ENCODE measurements around the gene TBCD. TPM values are rescaled to one million over a fixed set of nuclear protein-coding genes. Genes with fewer than 3 reads are reported as not detected.

The TBCD gene
- total RNA-seq, 1 donor from 2014 or later, result 49.9 TPM

GRCh38 chr17:82871776-82872561 is 120.1 kb downstream of the TBCD start:
- CTCF ChIA-PET, result interaction anchor here (1.0 to 2.4 kb wide), 10 partner anchors 8 to 90 kb away, joined by 3 to 12 read pairs (median 6); partner anchors contain the start of gene ZNF750
- intact Hi-C loops (cut with micrococcal nuclease), result loop anchor here (1.0 to 10.0 kb wide), 8 partner anchors 12 to 180 kb away; no protein-coding TSS in a partner anchor
- Mint-ChIP-seq H3K36me3 (ENCODE audit: low read depth) (peaks cover 6% of the 10 kb centered on the region), H3K4me1 (peaks cover 65% of the 10 kb centered on the region), H3K27ac (peak overlapping the region; percentile 91), H3K27me3 (peaks cover 3% of the 10 kb centered on the region), H3K9me3 (no peaks in the 10 kb centered on the region), H3K4me3 (peak overlapping the region; percentile 41)
- TF ChIP-seq CTCF (IDR thresholded peaks at IDR 0.05), result no peak
- DNase-seq, result no peak
- POLR2A ChIA-PET, result interaction anchor here (0.7 to 3.4 kb wide), 17 partner anchors 8 to 574 kb away, joined by 3 to 42 read pairs (median 5); no protein-coding TSS in a partner anchor
- no peak for ATAC-seq (ENCODE audit: low read depth)

GRCh38 chr17:82872591-82873520 is 121.0 kb downstream of the TBCD start:
- H3K27ac Mint-ChIP-seq, result peak overlapping the region; percentile 91
- ATAC-seq (ENCODE audit: low read depth) (peak; percentile 36), DNase-seq (peak; percentile 51)
- no peak for TF ChIP-seq CTCF (IDR thresholded peaks at IDR 0.05)
- peaks cover 6% of the 10 kb centered on the region for H3K36me3 Mint-ChIP-seq (ENCODE audit: low read depth)
- H3K9me3 Mint-ChIP-seq, result no peaks in the 10 kb centered on the region
- intact Hi-C loops (cut with micrococcal nuclease), result loop anchor here (1.0 to 10.0 kb wide), 3 partner anchors 9 to 179 kb away; no protein-coding TSS in a partner anchor
- ChIA-PET CTCF (interaction anchor here (0.9 to 1.7 kb wide), 3 partner anchors 9 to 41 kb away, joined by 4 to 9 read pairs (median 5); no protein-coding TSS in a partner anchor), POLR2A (interaction anchor here (0.6 to 3.4 kb wide), 6 partner anchors 9 to 421 kb away, joined by 3 to 42 read pairs (median 16); no protein-coding TSS in a partner anchor)
- peak overlapping the region; percentile 41 for H3K4me3 Mint-ChIP-seq
- peaks cover 59% of the 10 kb centered on the region for H3K4me1 Mint-ChIP-seq
- peaks cover 3% of the 10 kb centered on the region for H3K27me3 Mint-ChIP-seq

GRCh38 chr17:82873521-82873920 is 121.7 kb downstream of the TBCD start:
- ChIA-PET CTCF (interaction anchor here (0.9 to 1.7 kb wide), 4 partner anchors 10 to 41 kb away, joined by 3 to 9 read pairs (median 4); no protein-coding TSS in a partner anchor), POLR2A (interaction anchor here (1.0 to 3.4 kb wide), 5 partner anchors 10 to 326 kb away, joined by 3 to 42 read pairs (median 26); no protein-coding TSS in a partner anchor)
- peaks cover 57% of the 10 kb centered on the region for H3K4me1 Mint-ChIP-seq
- ATAC-seq (ENCODE audit: low read depth), result no peak
- no peaks in the 10 kb centered on the region for H3K9me3 Mint-ChIP-seq
- DNase-seq, result no peak
- H3K27me3 Mint-ChIP-seq, result peaks cover 3% of the 10 kb centered on the region
- H3K27ac Mint-ChIP-seq, result peak overlapping the region; percentile 62
- H3K4me3 Mint-ChIP-seq, result no peak overlapping the region
- TF ChIP-seq CTCF (IDR thresholded peaks at IDR 0.05), result no peak
- intact Hi-C loops (cut with micrococcal nuclease), result loop anchor here (1.0 to 10.0 kb wide), 3 partner anchors 9 to 179 kb away; no protein-coding TSS in a partner anchor
- H3K36me3 Mint-ChIP-seq (ENCODE audit: low read depth), result peaks cover 6% of the 10 kb centered on the region

GRCh38 chr17:82874011-82874835 is 122.4 kb downstream of the TBCD start:
- peaks cover 52% of the 10 kb centered on the region for H3K4me1 Mint-ChIP-seq
- no peak overlapping the region for H3K4me3 Mint-ChIP-seq

More at GRCh38 chr17:82874011-82874835, 122.4 kb downstream of the TBCD start:
- ChIA-PET POLR2A (interaction anchor here (0.9 to 3.4 kb wide), 6 partner anchors 10 to 56 kb away, joined by 3 to 42 read pairs (median 17); no protein-coding TSS in a partner anchor), CTCF (interaction anchor here (1.0 to 1.5 kb wide), 2 partner anchors 10 kb away, joined by 3 to 5 read pairs; no protein-coding TSS in a partner anchor)
- ATAC-seq (ENCODE audit: low read depth), result no peak
- DNase-seq, result no peak
- no peak for TF ChIP-seq CTCF (IDR thresholded peaks at IDR 0.05)
- H3K27me3 Mint-ChIP-seq, result no peaks in the 10 kb centered on the region
- H3K9me3 Mint-ChIP-seq, result no peaks in the 10 kb centered on the region
- H3K36me3 Mint-ChIP-seq (ENCODE audit: low read depth), result peaks cover 6% of the 10 kb centered on the region
- intact Hi-C loops (cut with micrococcal nuclease), result loop anchor here (5.0 to 10.0 kb wide), 2 partner anchors 91 to 178 kb away; no protein-coding TSS in a partner anchor
- H3K27ac Mint-ChIP-seq, result peak overlapping the region; percentile 20

All from activated B cell treated with CpG ODN at 0.5 μM for 24 hours (primary cell).